ENCODE results near the gene TMX2. TPM values are rescaled to one million over a fixed set of nuclear protein-coding genes. Genes with fewer than 3 reads are reported as not detected.

TMX2 gene
- total RNA-seq, 4 donors from 2014 or later = 12.3 to 86.7 (median 49.0) TPM

DNA sequence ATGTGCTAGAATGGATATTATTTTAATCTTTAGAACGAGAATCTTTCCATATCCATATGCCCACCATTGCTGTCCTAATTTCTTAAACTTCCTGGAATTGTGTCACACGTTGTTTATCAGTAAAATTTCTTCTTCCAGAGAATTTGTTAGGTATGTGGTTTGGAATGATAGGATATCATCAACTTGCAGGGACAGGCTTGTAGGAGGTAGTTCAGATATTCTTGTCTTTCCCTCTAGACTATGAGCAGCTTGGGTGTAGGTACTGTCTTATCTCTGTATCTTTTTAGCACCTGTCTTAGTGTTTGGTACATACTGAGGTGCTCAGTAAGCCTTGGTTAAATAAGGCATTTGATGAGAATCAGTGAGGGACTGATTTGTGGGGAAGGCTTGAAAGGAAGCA, 52.6 kb downstream of the TMX2 start:
- WGBS, 2 donors (ENCODE audit: low coverage in 1 of 2) = 17 to 20% methylated on average over 2 of the region's 2 CpGs
- Histone ChIP-seq H3K27ac (peak overlapping the region; percentile 89 to 99 (median 96)), H3K9me3 (no peaks in the 10 kb centered on the region), H3K27me3 (no peaks in the 10 kb centered on the region), H3K4me1 (peaks cover 0 to 69% (median 41%) of the 10 kb centered on the region in 4 donors), H3K36me3 (no peaks in the 10 kb centered on the region), H3K4me3 (peak overlapping the region in 3 of 4 donors; percentile 46 to 80 (median 65))
- TF ChIP-seq POLR2A (IDR thresholded peaks at IDR 0.05) (no peak), EP300 (IDR thresholded peaks at IDR 0.05; ENCODE audit: low read depth) (no peak), POLR2AphosphoS5 (IDR thresholded peaks at IDR 0.05) (no peak)
- TF ChIP-seq, protein P1, sequence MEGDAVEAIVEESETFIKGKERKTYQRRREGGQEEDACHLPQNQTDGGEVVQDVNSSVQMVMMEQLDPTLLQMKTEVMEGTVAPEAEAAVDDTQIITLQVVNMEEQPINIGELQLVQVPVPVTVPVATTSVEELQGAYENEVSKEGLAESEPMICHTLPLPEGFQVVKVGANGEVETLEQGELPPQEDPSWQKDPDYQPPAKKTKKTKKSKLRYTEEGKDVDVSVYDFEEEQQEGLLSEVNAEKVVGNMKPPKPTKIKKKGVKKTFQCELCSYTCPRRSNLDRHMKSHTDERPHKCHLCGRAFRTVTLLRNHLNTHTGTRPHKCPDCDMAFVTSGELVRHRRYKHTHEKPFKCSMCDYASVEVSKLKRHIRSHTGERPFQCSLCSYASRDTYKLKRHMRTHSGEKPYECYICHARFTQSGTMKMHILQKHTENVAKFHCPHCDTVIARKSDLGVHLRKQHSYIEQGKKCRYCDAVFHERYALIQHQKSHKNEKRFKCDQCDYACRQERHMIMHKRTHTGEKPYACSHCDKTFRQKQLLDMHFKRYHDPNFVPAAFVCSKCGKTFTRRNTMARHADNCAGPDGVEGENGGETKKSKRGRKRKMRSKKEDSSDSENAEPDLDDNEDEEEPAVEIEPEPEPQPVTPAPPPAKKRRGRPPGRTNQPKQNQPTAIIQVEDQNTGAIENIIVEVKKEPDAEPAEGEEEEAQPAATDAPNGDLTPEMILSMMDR (IDR thresholded peaks at IDR 0.05) = no peak
- in situ Hi-C loops (cut with MboI; ENCODE audit: low pct_ligation_motif_present in 1 of 4, low pct_unique_long_range_greater_than_20kb in 1 of 4, low sequenced_read_pairs in 3 of 4) (loop anchor here in 1 of 4 donors (5.0 kb wide), 1 partner anchor 37 kb away; no protein-coding TSS in a partner anchor), intact Hi-C loops (cut with DNase I; ENCODE audit: low total_unique reads) (loop anchor here (5.0 kb wide), 1 partner anchor 37 kb away; no protein-coding TSS in a partner anchor)
- no peak for DNase-seq

DNA sequence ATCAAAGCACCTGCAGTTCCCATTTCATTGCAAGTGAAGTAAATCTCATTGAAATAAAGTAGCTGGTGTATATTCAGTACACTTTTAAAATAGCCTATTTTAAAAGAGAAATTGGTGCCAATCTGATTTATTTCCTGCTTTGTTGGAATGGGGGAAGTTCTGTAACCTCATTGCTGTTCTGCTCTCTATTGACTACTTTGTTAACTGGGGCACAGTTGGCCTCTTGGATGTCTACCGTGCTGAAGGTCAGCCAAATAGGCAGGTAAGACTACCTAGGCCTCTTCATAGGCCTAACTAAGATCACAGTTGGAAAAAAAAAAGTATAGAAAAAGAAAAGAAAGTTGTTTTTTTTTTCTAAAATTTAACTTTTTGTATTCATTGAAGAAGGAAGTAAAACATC, 58.4 kb downstream of the TMX2 start:
- Histone ChIP-seq H3K9me3 (no peaks in the 10 kb centered on the region), H3K27ac (peak overlapping the region in 2 of 4 donors; percentile 6 to 18), H3K27me3 (no peaks in the 10 kb centered on the region), H3K36me3 (no peaks in the 10 kb centered on the region), H3K4me1 (peaks cover 35 to 97% (median 64%) of the 10 kb centered on the region in 4 donors), H3K4me3 (no peak overlapping the region)
- in situ Hi-C loops (cut with MboI; ENCODE audit: low pct_ligation_motif_present in 1 of 4, low pct_unique_long_range_greater_than_20kb in 1 of 4, low sequenced_read_pairs in 3 of 4) (no loop called here), intact Hi-C loops (cut with DNase I; ENCODE audit: low total_unique reads) (no loop called here)
- TF ChIP-seq POLR2AphosphoS5 (IDR thresholded peaks at IDR 0.05) (no peak), EP300 (IDR thresholded peaks at IDR 0.05; ENCODE audit: low read depth) (no peak), POLR2A (IDR thresholded peaks at IDR 0.05) (no peak)
- TF ChIP-seq, protein P1 (IDR thresholded peaks at IDR 0.05) = no peak
- DNase-seq = no peak
- WGBS, 2 donors (ENCODE audit: low coverage in 1 of 2) = 27 to 41% methylated on average over 1 of the region's 1 CpG

DNA sequence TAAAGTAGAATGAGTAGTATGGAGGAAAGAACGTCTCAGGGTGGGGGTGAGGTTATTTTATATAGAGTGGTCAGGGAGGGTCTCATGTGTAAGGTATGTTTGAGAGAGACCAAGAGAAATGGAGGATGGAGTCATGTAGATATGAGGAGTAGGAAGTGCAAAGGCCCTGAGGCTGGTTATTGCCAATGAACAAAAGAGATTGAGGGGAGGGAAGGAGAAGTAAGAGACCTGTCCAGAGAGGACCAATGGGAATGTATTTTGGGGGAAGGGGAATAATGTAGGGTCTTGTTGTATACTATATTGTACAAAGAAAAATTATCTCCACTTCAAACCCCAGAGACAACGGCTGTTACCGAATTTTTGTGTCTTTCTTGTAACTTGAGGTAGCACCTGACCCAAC, 59.0 kb downstream of the TMX2 start:
- H3K27me3 ChIP-seq = no peaks in the 10 kb centered on the region
- intact Hi-C loops (cut with DNase I; ENCODE audit: low total_unique reads) = no loop called here
- H3K4me3 ChIP-seq = no peak overlapping the region
- DNase-seq = no peak
- no peaks in the 10 kb centered on the region for H3K9me3 ChIP-seq
- in situ Hi-C loops (cut with MboI; ENCODE audit: low pct_ligation_motif_present in 1 of 4, low pct_unique_long_range_greater_than_20kb in 1 of 4, low sequenced_read_pairs in 3 of 4) = no loop called here
- peaks cover 41 to 97% (median 67%) of the 10 kb centered on the region in 4 donors for H3K4me1 ChIP-seq
- no peak overlapping the region for H3K27ac ChIP-seq
- WGBS, 2 donors (ENCODE audit: low coverage in 1 of 2) = 95 to 96% methylated on average over 3 of the region's 3 CpGs
- TF ChIP-seq POLR2AphosphoS5 (IDR thresholded peaks at IDR 0.05) = no peak
- TF ChIP-seq EP300 (IDR thresholded peaks at IDR 0.05; ENCODE audit: low read depth) = no peak
- TF ChIP-seq, protein P1 (IDR thresholded peaks at IDR 0.05) = no peak
- TF ChIP-seq POLR2A (IDR thresholded peaks at IDR 0.05) = no peak
- H3K36me3 ChIP-seq = no peaks in the 10 kb centered on the region

DNA sequence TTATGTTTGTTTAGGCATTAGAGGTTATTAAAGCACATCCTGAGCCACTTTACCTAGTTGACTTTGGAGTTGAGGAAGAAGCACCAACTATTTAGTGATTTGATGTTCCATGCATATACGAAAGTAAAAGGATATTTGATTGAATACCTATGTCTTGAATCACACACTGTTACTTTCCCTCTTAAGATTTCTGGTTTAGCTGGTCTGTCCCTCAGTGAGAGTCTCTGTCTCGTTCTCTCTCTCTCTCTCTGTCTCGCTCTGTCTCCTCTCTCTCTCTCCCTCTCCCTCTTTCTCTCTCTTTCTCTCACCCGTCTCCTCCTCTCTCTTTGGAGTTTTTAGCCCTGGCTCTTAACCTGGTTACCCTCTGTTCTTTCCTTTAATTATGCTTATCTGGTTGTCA, 60.2 kb downstream of the TMX2 start:
- Histone ChIP-seq H3K9me3 (no peaks in the 10 kb centered on the region), H3K27ac (peak overlapping the region in 3 of 4 donors; percentile 15 to 39 (median 29)), H3K36me3 (no peaks in the 10 kb centered on the region), H3K4me3 (no peak overlapping the region), H3K4me1 (peaks cover 53 to 97% (median 71%) of the 10 kb centered on the region in 4 donors), H3K27me3 (no peaks in the 10 kb centered on the region)
- TF ChIP-seq EP300 (IDR thresholded peaks at IDR 0.05; ENCODE audit: low read depth) (no peak), POLR2AphosphoS5 (IDR thresholded peaks at IDR 0.05) (no peak), POLR2A (IDR thresholded peaks at IDR 0.05) (no peak)
- TF ChIP-seq, protein P1 (IDR thresholded peaks at IDR 0.05) = no peak
- 43 to 65% methylated on average over 3 to 4 of the region's 4 CpGs for WGBS, 2 donors (ENCODE audit: low coverage in 1 of 2)
- DNase-seq = no peak
- intact Hi-C loops (cut with DNase I; ENCODE audit: low total_unique reads) = no loop called here
- in situ Hi-C loops (cut with MboI; ENCODE audit: low pct_ligation_motif_present in 1 of 4, low pct_unique_long_range_greater_than_20kb in 1 of 4, low sequenced_read_pairs in 3 of 4) = no loop called here
